NCI-H2081 treated with DMSO at 0.1 percent for 48 hours (cell line): ENCODE results near the gene CLEC7A.

ENCODE experiments used
- DNase-seq: peaks from one replicate; lab custom pipeline; 2025; lab: John Stamatoyannopoulos, UW

The CLEC7A gene

GRCh38 chr12:10094646-10095395 is 35.2 kb downstream of the CLEC7A start:
- no peak for DNase-seq

- no peak for DNase-seq
Observed at GRCh38 chr12:10088955-10089900, 40.8 kb downstream of the CLEC7A start.

- DNase-seq: no peak
Observed at GRCh38 chr12:10088031-10088430, 42.0 kb downstream of the CLEC7A start.

GRCh38 chr12:10086387-10086786 is 43.6 kb downstream of the CLEC7A start:
- DNase-seq: no peak

GRCh38 chr12:10084733-10085132 is 45.3 kb downstream of the CLEC7A start:
- DNase-seq: no peak

GRCh38 chr12:10082117-10082874 is 47.7 kb downstream of the CLEC7A start:
- DNase-seq: no peak

GRCh38 chr12:10075451-10075850 is 54.5 kb downstream of the CLEC7A start:
- DNase-seq: no peak

GRCh38 chr12:10073261-10073660 is 56.7 kb downstream of the CLEC7A start:
- no peak for DNase-seq

GRCh38 chr12:10072131-10072530 is 57.9 kb downstream of the CLEC7A start:
- no peak for DNase-seq

GRCh38 chr12:10070380-10070779 is 59.6 kb downstream of the CLEC7A start:
- DNase-seq: no peak

- no peak for DNase-seq
Observed at GRCh38 chr12:10069976-10070375, 60.0 kb downstream of the CLEC7A start.

GRCh38 chr12:10069099-10069498 is 60.9 kb downstream of the CLEC7A start:
- no peak for DNase-seq

- no peak for DNase-seq
Observed at GRCh38 chr12:10068644-10069043, 61.4 kb downstream of the CLEC7A start.

GRCh38 chr12:10067942-10068341 is 62.1 kb downstream of the CLEC7A start:
- no peak for DNase-seq

GRCh38 chr12:10067264-10067663 is 62.7 kb downstream of the CLEC7A start:
- no peak for DNase-seq
